GM12892 (cell line): Measurements from ENCODE around the gene OTOR.

ENCODE experiments used
- POLR2AphosphoS5 ChIP-seq: IDR thresholded peaks from 2 replicates; pipeline ENCODE4 v1.6.1; 2011; ENCODE audit warnings: low read depth, low read length, control low read depth
- TAF1 ChIP-seq: IDR thresholded peaks from 2 replicates; pipeline ENCODE4 v1.6.1; 2011; ENCODE audit warnings: low read depth, mild to moderate bottlenecking, control low read depth, low read length, borderline replicate concordance

- TF ChIP-seq TAF1 (no peak), POLR2AphosphoS5 (no peak)
These were observed 13.2 kb downstream of the OTOR start for GRCh38 chr20:16761305-16761829.
